ENCODE results near the gene RASGRP3.
A peak's percentile ranks its signal among the peaks of the same experiment; 100 is the strongest.

The RASGRP3 gene

GRCh38 chr2:33586766-33587165, 110.3 kb downstream of the RASGRP3 start:
- Mint-ChIP-seq H3K4me3 (no peak overlapping the region), H3K27ac (no peak overlapping the region), H3K27me3 (no peaks in the 10 kb centered on the region), H3K9me3 (no peaks in the 10 kb centered on the region), H3K4me1 (ENCODE audit: low read depth) (peaks cover 15% of the 10 kb centered on the region), H3K36me3 (ENCODE audit: low read depth) (peaks cover 88% of the 10 kb centered on the region)
- no peak for DNase-seq

GRCh38 chr2:33588232-33588631, 111.8 kb downstream of the RASGRP3 start:
- Mint-ChIP-seq H3K27ac (peak overlapping the region; percentile 14), H3K9me3 (no peaks in the 10 kb centered on the region), H3K27me3 (no peaks in the 10 kb centered on the region), H3K4me1 (ENCODE audit: low read depth) (peaks cover 13% of the 10 kb centered on the region), H3K4me3 (no peak overlapping the region), H3K36me3 (ENCODE audit: low read depth) (peaks cover 89% of the 10 kb centered on the region)
- DNase-seq: no peak

GRCh38 chr2:33589444-33589843, 113.0 kb downstream of the RASGRP3 start:
- Mint-ChIP-seq H3K27ac (no peak overlapping the region), H3K4me1 (ENCODE audit: low read depth) (peaks cover 17% of the 10 kb centered on the region), H3K4me3 (no peak overlapping the region), H3K9me3 (no peaks in the 10 kb centered on the region), H3K36me3 (ENCODE audit: low read depth) (peaks cover 88% of the 10 kb centered on the region), H3K27me3 (no peaks in the 10 kb centered on the region)
- DNase-seq: no peak

- no peaks in the 10 kb centered on the region for H3K27me3 Mint-ChIP-seq
- no peaks in the 10 kb centered on the region for H3K9me3 Mint-ChIP-seq
- peaks cover 67% of the 10 kb centered on the region for H3K36me3 Mint-ChIP-seq (ENCODE audit: low read depth)
- H3K4me3 Mint-ChIP-seq: no peak overlapping the region
- DNase-seq: no peak
- H3K4me1 Mint-ChIP-seq (ENCODE audit: low read depth): peaks cover 43% of the 10 kb centered on the region
- H3K27ac Mint-ChIP-seq: no peak overlapping the region
These were observed 118.9 kb downstream of the RASGRP3 start for GRCh38 chr2:33595385-33595784.

- DNase-seq: no peak
- no peaks in the 10 kb centered on the region for H3K9me3 Mint-ChIP-seq
- peaks cover 41% of the 10 kb centered on the region for H3K4me1 Mint-ChIP-seq (ENCODE audit: low read depth)
- H3K27ac Mint-ChIP-seq: peak overlapping the region; percentile 57
- H3K27me3 Mint-ChIP-seq: no peaks in the 10 kb centered on the region
- peak overlapping the region; percentile 93 for H3K4me3 Mint-ChIP-seq
- peaks cover 51% of the 10 kb centered on the region for H3K36me3 Mint-ChIP-seq (ENCODE audit: low read depth)
These were observed 120.6 kb downstream of the RASGRP3 start for GRCh38 chr2:33597026-33597425.

GRCh38 chr2:33598561-33599174, 122.2 kb downstream of the RASGRP3 start:
- peak; percentile 64 for DNase-seq
- H3K9me3 Mint-ChIP-seq: no peaks in the 10 kb centered on the region
- H3K36me3 Mint-ChIP-seq (ENCODE audit: low read depth): peaks cover 35% of the 10 kb centered on the region
- H3K4me1 Mint-ChIP-seq (ENCODE audit: low read depth): peaks cover 33% of the 10 kb centered on the region
- no peaks in the 10 kb centered on the region for H3K27me3 Mint-ChIP-seq
- H3K27ac Mint-ChIP-seq: peak overlapping the region; percentile 96
- H3K4me3 Mint-ChIP-seq: peak overlapping the region; percentile 93

- Mint-ChIP-seq H3K9me3 (no peaks in the 10 kb centered on the region), H3K27me3 (no peaks in the 10 kb centered on the region), H3K4me1 (ENCODE audit: low read depth) (peaks cover 29% of the 10 kb centered on the region), H3K27ac (peak within 1 kb of the TSS; percentile 96), H3K36me3 (ENCODE audit: low read depth) (peaks cover 29% of the 10 kb centered on the region), H3K4me3 (peak within 1 kb of the TSS; percentile 93)
- DNase-seq: peak; percentile 99
These were observed 122.9 kb downstream of the RASGRP3 start, which contains the start of gene FAM98A for GRCh38 chr2:33599175-33599942. Gene FAM98A (minus strand): TSS chr2:33599299. CDS start chr2:33599221, 78 bp downstream.

GRCh38 chr2:33599943-33600192, 123.4 kb downstream of the RASGRP3 start:
- Mint-ChIP-seq H3K9me3 (no peaks in the 10 kb centered on the region), H3K27me3 (no peaks in the 10 kb centered on the region), H3K36me3 (ENCODE audit: low read depth) (peaks cover 26% of the 10 kb centered on the region), H3K4me1 (ENCODE audit: low read depth) (peaks cover 26% of the 10 kb centered on the region), H3K27ac (peak overlapping the region; percentile 96), H3K4me3 (peak overlapping the region; percentile 93)
- DNase-seq: no peak

GRCh38 chr2:33602201-33602830, 125.9 kb downstream of the RASGRP3 start:
- H3K27me3 Mint-ChIP-seq: no peaks in the 10 kb centered on the region
- peaks cover 17% of the 10 kb centered on the region for H3K36me3 Mint-ChIP-seq (ENCODE audit: low read depth)
- peaks cover 16% of the 10 kb centered on the region for H3K4me1 Mint-ChIP-seq (ENCODE audit: low read depth)
- no peak overlapping the region for H3K27ac Mint-ChIP-seq
- no peak overlapping the region for H3K4me3 Mint-ChIP-seq
- H3K9me3 Mint-ChIP-seq: no peaks in the 10 kb centered on the region
- DNase-seq: no peak

GRCh38 chr2:33603416-33603815, 127.0 kb downstream of the RASGRP3 start:
- Mint-ChIP-seq H3K27me3 (no peaks in the 10 kb centered on the region), H3K4me3 (no peak overlapping the region), H3K36me3 (ENCODE audit: low read depth) (peaks cover 11% of the 10 kb centered on the region), H3K9me3 (no peaks in the 10 kb centered on the region), H3K4me1 (ENCODE audit: low read depth) (peaks cover 11% of the 10 kb centered on the region), H3K27ac (no peak overlapping the region)
- DNase-seq: no peak

- H3K9me3 Mint-ChIP-seq: no peaks in the 10 kb centered on the region
- no peak for DNase-seq
- peaks cover 4% of the 10 kb centered on the region for H3K4me1 Mint-ChIP-seq (ENCODE audit: low read depth)
- no peak overlapping the region for H3K27ac Mint-ChIP-seq
- H3K27me3 Mint-ChIP-seq: no peaks in the 10 kb centered on the region
- no peaks in the 10 kb centered on the region for H3K36me3 Mint-ChIP-seq (ENCODE audit: low read depth)
- no peak overlapping the region for H3K4me3 Mint-ChIP-seq
These were observed 128.6 kb downstream of the RASGRP3 start for GRCh38 chr2:33605056-33605455.

GRCh38 chr2:33606100-33606499, 129.7 kb downstream of the RASGRP3 start:
- no peak for DNase-seq
- Mint-ChIP-seq H3K4me1 (ENCODE audit: low read depth) (no peaks in the 10 kb centered on the region), H3K27ac (no peak overlapping the region), H3K4me3 (no peak overlapping the region), H3K36me3 (ENCODE audit: low read depth) (no peaks in the 10 kb centered on the region), H3K27me3 (no peaks in the 10 kb centered on the region), H3K9me3 (no peaks in the 10 kb centered on the region)

- Mint-ChIP-seq H3K4me1 (ENCODE audit: low read depth) (no peaks in the 10 kb centered on the region), H3K27me3 (no peaks in the 10 kb centered on the region), H3K36me3 (ENCODE audit: low read depth) (no peaks in the 10 kb centered on the region), H3K27ac (no peak overlapping the region), H3K4me3 (no peak overlapping the region), H3K9me3 (no peaks in the 10 kb centered on the region)
- DNase-seq: no peak
These were observed 130.2 kb downstream of the RASGRP3 start for GRCh38 chr2:33606622-33607021.

GRCh38 chr2:33607251-33607721, 130.8 kb downstream of the RASGRP3 start:
- H3K27ac Mint-ChIP-seq: no peak overlapping the region
- no peak overlapping the region for H3K4me3 Mint-ChIP-seq
- DNase-seq: no peak
- no peaks in the 10 kb centered on the region for H3K9me3 Mint-ChIP-seq
- H3K27me3 Mint-ChIP-seq: no peaks in the 10 kb centered on the region
- H3K36me3 Mint-ChIP-seq (ENCODE audit: low read depth): no peaks in the 10 kb centered on the region
- H3K4me1 Mint-ChIP-seq (ENCODE audit: low read depth): no peaks in the 10 kb centered on the region

- DNase-seq: no peak
- Mint-ChIP-seq H3K9me3 (no peaks in the 10 kb centered on the region), H3K36me3 (ENCODE audit: low read depth) (no peaks in the 10 kb centered on the region), H3K4me1 (ENCODE audit: low read depth) (no peaks in the 10 kb centered on the region), H3K4me3 (no peak overlapping the region), H3K27me3 (no peaks in the 10 kb centered on the region), H3K27ac (no peak overlapping the region)
These were observed 131.5 kb downstream of the RASGRP3 start for GRCh38 chr2:33607905-33608304.

Measured in activated T-cell treated with anti-CD3 and anti-CD28 coated beads, Interleukin-2, amount 50 U/mL, for 24 hours (primary cell).